Caco-2 (cell line): Measurements from ENCODE around the gene TMEFF2. TPM values are rescaled to one million over a fixed set of nuclear protein-coding genes. Genes with fewer than 3 reads are reported as not detected.

Experiments
- BruUV-seq: library from RNA; stranded (reverse); fragments of 400-500 nt; replicated peaks from 2 replicates; lab custom pipeline; 2021; lab: Mats Ljungman, UMichigan
- CTCF ChIA-PET: fragments of 300-600 bp; sonication (Branson Sonifier 250); formaldehyde crosslinking; loops from one replicate; lab custom pipeline; 2022; ENCODE audit warnings: antibody characterized with exemption; lab: Charles Lee
- POLR2A ChIA-PET: fragments of 300-600 bp; sonication (Branson Sonifier 250); formaldehyde crosslinking; loops from one replicate; lab custom pipeline; 2022; ENCODE audit warnings: antibody characterized with exemption; lab: Charles Lee
- DNase-seq, 2 experiments: peaks; one replicate each; pipeline versions ENCODE4 v3.0.0 to v3.0.0-alpha.2; 2020 to 2022
- H3K27me3 ChIP-seq: replicated peaks from 2 replicates; pipeline ENCODE4 v1.6.0; 2011; ENCODE audit warnings: low read length; ENCODE audit not compliant: control insufficient read depth, insufficient read depth
- H3K36me3 ChIP-seq: 2 replicates; pipeline ENCODE4 v1.5.1; 2011; ENCODE audit warnings: low read length; ENCODE audit not compliant: control insufficient read depth, insufficient read depth
- H3K4me1 ChIP-seq: fragments of 250-450 bp; sonication (Bioruptor Pico); 2 replicates; pipeline ENCODE4 v1.5.1; 2020; ENCODE audit warnings: mild to moderate bottlenecking
- H3K4me3 ChIP-seq: 2 replicates; pipeline ENCODE4 v1.5.1; 2011; ENCODE audit warnings: low read depth, mild to moderate bottlenecking, control low read depth, low read length
- H3K9me3 ChIP-seq: fragments of 250-450 bp; sonication (Bioruptor Pico); 2 replicates; pipeline ENCODE4 v1.5.1; 2020; ENCODE audit warnings: mild to moderate bottlenecking, moderate library complexity
- H3K27ac Mint-ChIP-seq: one replicate; pipeline ENCODE4 v1.8.0; 2022; ENCODE audit warnings: mixed read lengths; ENCODE audit not compliant: unreplicated experiment
- H3K27me3 Mint-ChIP-seq: one replicate; pipeline ENCODE4 v1.8.0; 2022; ENCODE audit warnings: mixed read lengths; ENCODE audit not compliant: insufficient read depth, unreplicated experiment
- H3K36me3 Mint-ChIP-seq: one replicate; pipeline ENCODE4 v1.8.0; 2022; ENCODE audit warnings: mild to moderate bottlenecking, mixed read lengths; ENCODE audit not compliant: insufficient read depth, unreplicated experiment
- H3K4me1 Mint-ChIP-seq: one replicate; pipeline ENCODE4 v1.8.0; 2022; ENCODE audit warnings: low read depth, mixed read lengths; ENCODE audit not compliant: unreplicated experiment
- H3K4me3 Mint-ChIP-seq: one replicate; pipeline ENCODE4 v1.8.0; 2022; ENCODE audit warnings: mild to moderate bottlenecking, moderate library complexity, mixed read lengths; ENCODE audit not compliant: unreplicated experiment
- H3K9me3 Mint-ChIP-seq: one replicate; pipeline ENCODE4 v1.8.0; 2022; ENCODE audit warnings: mixed read lengths; ENCODE audit not compliant: unreplicated experiment
- intact Hi-C: fragments of 100-400 bp; cut with micrococcal nuclease; formaldehyde crosslinking; loops from one replicate; pipeline ENCODE4 v1.10.0; 2022; ENCODE audit not compliant: unreplicated experiment
- total RNA-seq: library from RNA; stranded (reverse); gene quantifications from 2 replicates; pipeline ENCODE4 v1.2.3, GENCODE V29; 2022
- TF ChIP-seq, protein P1 (sequence below), 2 experiments: fragments of 200-600 bp in 1 of 2; IDR thresholded peaks; 1 replicate in 1 of 2; 2 replicates in 1 of 2; pipeline versions ENCODE4 v1.5.1 to v1.8.0; 2011 to 2022; ENCODE audit warnings: antibody characterized with exemption in 1 of 2, control low read depth in 1 of 2, inconsistent platforms in 1 of 2, low read depth in 1 of 2, low read length in 1 of 2, mild to moderate bottlenecking in 1 of 2, moderate library complexity in 1 of 2; ENCODE audit not compliant: insufficient read depth in 1 of 2, severe bottlenecking in 1 of 2, unreplicated experiment in 1 of 2

The TMEFF2 gene
- total RNA-seq, 1 experiment from 2014 or later = not detected

DNA sequence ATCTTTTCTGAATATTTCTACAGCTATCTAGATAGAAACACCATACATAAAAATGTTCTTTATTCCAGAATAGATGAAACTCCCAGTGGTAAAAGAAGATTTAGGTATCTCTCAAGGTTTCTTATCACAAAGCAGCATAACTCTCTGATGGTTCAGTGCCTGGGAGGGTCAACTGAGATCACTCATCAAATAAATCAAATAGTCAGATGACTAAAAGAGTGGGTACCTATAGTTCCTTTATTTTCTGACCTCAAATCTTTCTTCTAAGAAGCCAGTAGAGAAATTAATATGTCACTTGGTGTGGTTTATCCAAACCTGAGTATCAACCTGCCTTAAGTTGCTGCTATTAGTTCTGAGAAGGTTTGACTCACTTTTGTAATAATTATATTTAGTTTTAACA is 120.9 kb downstream of the TMEFF2 start:
- Histone ChIP-seq H3K36me3 (no peaks in the 10 kb centered on the region), H3K27me3 (no peaks in the 10 kb centered on the region), H3K4me1 (no peaks in the 10 kb centered on the region), H3K4me3 (no peak overlapping the region), H3K9me3 (no peaks in the 10 kb centered on the region)
- intact Hi-C loops = no loop called here
- no peaks in the 10 kb centered on the region for H3K36me3 Mint-ChIP-seq
- no peaks in the 10 kb centered on the region for H3K9me3 Mint-ChIP-seq
- H3K4me3 Mint-ChIP-seq = no peak overlapping the region
- TF ChIP-seq, protein P1, sequence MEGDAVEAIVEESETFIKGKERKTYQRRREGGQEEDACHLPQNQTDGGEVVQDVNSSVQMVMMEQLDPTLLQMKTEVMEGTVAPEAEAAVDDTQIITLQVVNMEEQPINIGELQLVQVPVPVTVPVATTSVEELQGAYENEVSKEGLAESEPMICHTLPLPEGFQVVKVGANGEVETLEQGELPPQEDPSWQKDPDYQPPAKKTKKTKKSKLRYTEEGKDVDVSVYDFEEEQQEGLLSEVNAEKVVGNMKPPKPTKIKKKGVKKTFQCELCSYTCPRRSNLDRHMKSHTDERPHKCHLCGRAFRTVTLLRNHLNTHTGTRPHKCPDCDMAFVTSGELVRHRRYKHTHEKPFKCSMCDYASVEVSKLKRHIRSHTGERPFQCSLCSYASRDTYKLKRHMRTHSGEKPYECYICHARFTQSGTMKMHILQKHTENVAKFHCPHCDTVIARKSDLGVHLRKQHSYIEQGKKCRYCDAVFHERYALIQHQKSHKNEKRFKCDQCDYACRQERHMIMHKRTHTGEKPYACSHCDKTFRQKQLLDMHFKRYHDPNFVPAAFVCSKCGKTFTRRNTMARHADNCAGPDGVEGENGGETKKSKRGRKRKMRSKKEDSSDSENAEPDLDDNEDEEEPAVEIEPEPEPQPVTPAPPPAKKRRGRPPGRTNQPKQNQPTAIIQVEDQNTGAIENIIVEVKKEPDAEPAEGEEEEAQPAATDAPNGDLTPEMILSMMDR (IDR thresholded peaks at IDR 0.05; ENCODE audit: insufficient read depth in 1 of 2, low read depth in 1 of 2, low read length in 1 of 2, severe bottlenecking in 1 of 2, unreplicated experiment in 1 of 2) = no peak
- ChIA-PET CTCF (no interaction called here), POLR2A (no interaction called here)
- H3K27me3 Mint-ChIP-seq = no peaks in the 10 kb centered on the region
- BruUV-seq = no TSS peak
- H3K4me1 Mint-ChIP-seq = no peaks in the 10 kb centered on the region
- DNase-seq = no peak
- no peak overlapping the region for H3K27ac Mint-ChIP-seq

DNA sequence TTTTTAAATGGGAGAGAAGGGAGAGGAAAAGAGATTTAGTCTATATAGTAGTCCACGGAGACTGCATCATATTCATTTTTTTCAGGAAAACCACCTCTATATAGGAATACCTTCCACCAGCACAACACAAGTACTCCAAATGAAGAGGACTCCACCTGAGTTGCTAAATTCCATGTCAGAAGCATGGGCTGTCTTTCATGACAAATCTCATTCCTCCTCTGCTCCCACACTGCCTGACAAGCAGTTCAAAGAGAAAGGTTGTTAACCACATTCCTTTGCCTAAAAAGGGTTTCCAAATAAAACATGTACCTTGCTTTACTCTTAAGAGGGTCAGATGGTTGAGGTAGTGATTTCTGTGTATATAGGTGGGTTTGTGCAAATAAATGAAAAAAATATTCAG is 122.0 kb downstream of the TMEFF2 start:
- TF ChIP-seq, protein P1 (IDR thresholded peaks at IDR 0.05; ENCODE audit: insufficient read depth in 1 of 2, low read depth in 1 of 2, low read length in 1 of 2, severe bottlenecking in 1 of 2, unreplicated experiment in 1 of 2) = no peak
- Mint-ChIP-seq H3K4me3 (no peak overlapping the region), H3K9me3 (no peaks in the 10 kb centered on the region), H3K4me1 (no peaks in the 10 kb centered on the region), H3K36me3 (no peaks in the 10 kb centered on the region), H3K27ac (no peak overlapping the region), H3K27me3 (no peaks in the 10 kb centered on the region)
- Histone ChIP-seq H3K36me3 (no peaks in the 10 kb centered on the region), H3K4me1 (no peaks in the 10 kb centered on the region), H3K27me3 (no peaks in the 10 kb centered on the region), H3K9me3 (no peaks in the 10 kb centered on the region), H3K4me3 (no peak overlapping the region)
- DNase-seq = no peak
- ChIA-PET POLR2A (no interaction called here), CTCF (no interaction called here)
- intact Hi-C loops = no loop called here
- no TSS peak for BruUV-seq

DNA sequence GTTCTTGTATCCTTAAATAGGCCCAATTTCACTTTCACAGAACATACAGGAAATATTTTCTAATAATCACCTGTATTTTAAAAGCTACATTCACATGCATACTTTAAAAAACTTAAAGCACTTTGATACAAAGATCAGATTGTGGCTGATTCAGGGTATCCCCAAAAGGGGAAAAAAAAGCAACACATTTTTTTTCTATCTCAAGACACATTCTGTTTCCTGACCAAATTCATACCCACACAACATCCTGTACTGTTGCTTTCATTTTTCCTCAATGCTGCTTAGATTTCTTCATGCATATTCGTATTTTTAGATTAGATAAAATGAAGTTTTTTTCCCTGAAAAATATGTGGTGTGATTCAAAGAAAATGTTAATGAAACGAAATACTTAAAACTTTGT is 122.5 kb downstream of the TMEFF2 start:
- H3K36me3 Mint-ChIP-seq = no peaks in the 10 kb centered on the region
- CTCF ChIA-PET = no interaction called here

More for the DNA sequence above, 122.5 kb downstream of the TMEFF2 start:
- POLR2A ChIA-PET = no interaction called here
- Histone ChIP-seq H3K9me3 (no peaks in the 10 kb centered on the region), H3K36me3 (no peaks in the 10 kb centered on the region), H3K27me3 (no peaks in the 10 kb centered on the region), H3K4me3 (no peak overlapping the region), H3K4me1 (no peaks in the 10 kb centered on the region)
- no TSS peak for BruUV-seq
- Mint-ChIP-seq H3K27ac (no peak overlapping the region), H3K4me1 (no peaks in the 10 kb centered on the region), H3K27me3 (no peaks in the 10 kb centered on the region), H3K9me3 (no peaks in the 10 kb centered on the region), H3K4me3 (no peak overlapping the region)
- TF ChIP-seq, protein P1 (IDR thresholded peaks at IDR 0.05; ENCODE audit: insufficient read depth in 1 of 2, low read depth in 1 of 2, low read length in 1 of 2, severe bottlenecking in 1 of 2, unreplicated experiment in 1 of 2) = no peak
- intact Hi-C loops = no loop called here
- no peak for DNase-seq
